NCI-H146 (cell line): ENCODE data around the gene PAQR4.
A peak's percentile ranks its signal among the peaks of the same experiment; 100 is the strongest.

Experiments used
- DNase-seq: peaks from one replicate; lab custom pipeline; 2025; lab: John Stamatoyannopoulos, UW

Gene PAQR4

DNA sequence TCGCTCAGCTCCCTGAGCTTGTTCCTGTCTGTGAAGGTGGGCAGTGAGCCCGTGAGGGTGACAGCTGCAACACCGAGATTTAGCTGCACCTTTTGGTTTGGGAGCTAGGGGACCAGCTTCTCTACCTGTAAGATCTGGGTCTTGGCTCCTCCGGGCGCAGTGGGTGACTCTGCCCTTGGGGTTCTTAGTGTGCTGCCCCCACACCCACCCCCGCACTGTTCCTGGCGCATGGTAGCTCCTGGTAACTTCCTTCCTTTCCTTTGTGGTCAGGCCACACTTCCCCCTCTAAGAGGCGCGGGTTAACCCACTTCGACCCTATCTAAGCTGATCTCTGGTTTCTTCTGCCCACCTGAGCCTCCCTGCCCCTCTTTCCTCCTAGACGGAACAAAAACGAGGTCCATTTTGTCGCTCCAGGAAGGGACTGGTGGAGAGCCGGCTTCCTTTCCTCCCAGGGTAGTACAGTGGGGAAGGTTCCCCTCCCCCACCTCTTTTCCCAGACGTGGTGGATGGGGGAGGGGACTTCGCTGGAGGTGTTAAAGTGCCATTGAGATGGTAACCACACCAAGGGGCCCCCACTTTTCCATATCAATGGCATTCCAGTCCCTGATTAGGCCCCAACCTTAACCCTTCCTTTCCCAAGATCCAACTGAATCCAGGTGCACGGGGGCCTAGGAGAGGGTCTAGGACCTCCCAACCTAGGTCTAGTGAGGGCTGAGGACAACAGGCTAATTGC is 39.0 kb downstream of the PAQR4 start:
- no peak for DNase-seq

- DNase-seq, result no peak
Measured at GRCh38 chr16:3008690-3009037, 39.5 kb downstream of the PAQR4 start.

- no peak for DNase-seq
Measured at GRCh38 chr16:3009568-3010390, 40.6 kb downstream of the PAQR4 start.

- DNase-seq, result no peak
Measured at GRCh38 chr16:3010510-3010909, 41.4 kb downstream of the PAQR4 start.

DNA sequence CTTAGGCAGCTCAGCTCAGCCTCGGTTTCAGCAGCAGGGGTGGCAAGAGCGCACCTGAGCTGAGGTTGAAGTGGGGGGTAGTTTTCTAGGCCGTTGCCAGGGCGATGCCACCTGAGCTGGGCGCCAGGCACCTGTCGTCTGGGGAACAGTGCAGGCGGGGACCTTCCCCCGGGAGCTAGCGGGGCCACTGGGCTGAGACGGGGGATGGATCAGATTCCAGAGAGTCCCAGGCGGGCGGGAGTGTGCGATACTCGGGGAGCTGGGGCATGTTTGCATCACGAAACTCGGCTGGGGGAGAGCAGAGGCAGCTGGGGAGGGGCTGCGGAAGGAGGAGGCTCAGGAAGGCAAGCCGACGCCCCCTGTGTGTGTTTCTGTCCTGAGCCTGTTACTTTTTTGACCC is 43.1 kb downstream of the PAQR4 start:
- DNase-seq, result peak; percentile 78

GRCh38 chr16:3012828-3013420 is 43.8 kb downstream of the PAQR4 start, which contains the start of gene CLDN9:
Gene CLDN9, plus strand, starts transcription at chr16:3012923. Its CDS starts 440 bp downstream, at chr16:3013363.
- peak; percentile 90 for DNase-seq

GRCh38 chr16:3013491-3013951 is 44.4 kb downstream of the PAQR4 start:
- no peak for DNase-seq

GRCh38 chr16:3013998-3014690 is 45.0 kb downstream of the PAQR4 start:
- DNase-seq, result no peak

- DNase-seq, result no peak
Measured at GRCh38 chr16:3014971-3015370, 45.8 kb downstream of the PAQR4 start.

GRCh38 chr16:3015865-3016521 is 46.8 kb downstream of the PAQR4 start:
- no peak for DNase-seq

DNA sequence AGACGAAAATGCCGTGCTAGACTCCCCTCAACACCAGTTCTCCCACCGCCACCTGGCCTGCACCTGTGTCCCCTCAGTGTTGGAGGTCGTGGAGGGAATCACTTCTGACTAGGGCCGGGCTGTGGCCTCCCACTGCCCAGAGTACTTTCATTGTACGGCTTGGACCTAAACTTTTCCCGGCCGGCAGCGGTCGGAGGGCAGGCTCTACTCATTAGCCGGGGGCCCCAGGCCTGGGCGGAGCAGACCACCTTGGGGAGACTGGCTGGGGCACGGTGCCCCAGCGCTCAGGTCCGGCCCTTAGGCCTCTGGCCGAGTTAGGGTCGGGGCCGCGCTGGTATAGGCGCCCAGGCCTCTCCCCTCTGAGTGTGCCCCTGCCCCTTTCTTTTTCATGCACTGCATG is 48.2 kb downstream of the PAQR4 start:
- no peak for DNase-seq

DNA sequence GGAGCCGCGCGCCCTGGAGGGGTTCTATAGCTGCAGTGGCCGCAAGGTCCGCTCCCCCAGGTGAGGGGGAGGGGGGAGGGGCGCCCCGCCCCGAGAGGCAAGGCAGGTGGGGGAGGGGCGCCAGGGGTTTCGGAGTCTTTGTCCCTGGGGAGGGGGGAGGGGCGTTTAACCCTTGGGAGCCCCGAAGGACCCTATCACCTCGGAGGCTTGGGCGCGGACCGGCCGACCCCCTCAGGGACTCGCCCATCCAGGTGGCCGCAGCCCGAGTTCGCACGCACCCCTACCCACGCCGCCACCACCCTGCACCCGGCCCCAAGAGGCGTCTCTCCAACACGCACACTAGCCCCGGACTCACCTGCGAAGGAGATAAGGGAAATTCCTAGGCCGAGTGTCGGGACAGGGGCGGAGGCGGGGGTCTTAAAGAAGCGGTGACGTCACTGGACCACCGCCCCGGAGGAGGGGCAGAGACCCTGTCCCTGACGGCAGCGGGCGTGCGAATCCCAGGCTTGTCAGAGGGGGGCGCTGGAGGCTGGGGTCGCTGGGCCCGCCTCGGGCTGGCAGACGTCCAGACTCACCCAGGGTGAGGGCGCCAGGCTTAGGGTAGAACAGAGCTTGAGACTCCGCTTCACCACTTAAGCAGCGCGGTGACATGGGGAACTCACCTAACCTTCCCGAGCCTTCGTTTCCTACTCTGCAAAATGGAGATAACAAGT is 48.8 kb downstream of the PAQR4 start, which contains the start of gene CLDN6:
CLDN6 (minus strand) TSS at position 390 of the 713 bp plus-strand sequence. CDS start 2,162 bp downstream, outside the sequence.
- DNase-seq, result no peak

DNA sequence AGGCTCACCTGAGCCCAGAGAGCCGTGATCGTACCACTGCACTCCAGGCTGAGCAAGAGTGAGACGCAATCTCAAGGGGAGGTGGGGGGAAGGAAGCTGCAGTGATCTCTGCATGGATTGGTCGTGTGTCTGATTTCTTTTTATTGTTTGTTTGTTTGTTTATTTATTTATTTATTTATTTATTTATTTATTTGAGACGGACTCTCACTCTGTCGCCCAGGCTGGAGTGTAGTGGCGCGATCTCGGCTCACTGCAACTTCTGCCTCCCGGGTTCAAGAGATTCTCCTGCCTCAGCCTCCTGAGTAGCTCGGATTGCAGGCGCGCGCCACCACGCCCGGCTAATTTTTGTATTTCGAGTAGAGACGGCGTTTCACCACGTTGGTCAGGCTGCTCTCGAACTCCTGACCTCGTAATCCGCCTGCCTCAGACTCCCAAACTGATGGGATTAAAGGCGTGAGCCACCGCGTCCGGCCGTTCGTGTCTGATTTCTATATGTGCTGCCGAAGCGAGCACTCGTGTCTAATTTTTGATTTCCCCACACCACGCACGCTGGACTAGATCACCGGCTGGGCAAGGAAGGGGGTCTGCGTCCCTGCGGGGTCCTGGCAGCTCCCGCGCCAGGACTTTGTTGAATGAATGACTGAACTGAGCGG is 50.6 kb downstream of the PAQR4 start:
- no peak for DNase-seq

GRCh38 chr16:3020247-3020603 is 51.1 kb downstream of the PAQR4 start, which contains the start of gene TNFRSF12A:
Gene TNFRSF12A, plus strand, starts transcription at chr16:3020368. Its CDS starts 30 bp downstream, at chr16:3020398.
- peak; percentile 74 for DNase-seq

DNA sequence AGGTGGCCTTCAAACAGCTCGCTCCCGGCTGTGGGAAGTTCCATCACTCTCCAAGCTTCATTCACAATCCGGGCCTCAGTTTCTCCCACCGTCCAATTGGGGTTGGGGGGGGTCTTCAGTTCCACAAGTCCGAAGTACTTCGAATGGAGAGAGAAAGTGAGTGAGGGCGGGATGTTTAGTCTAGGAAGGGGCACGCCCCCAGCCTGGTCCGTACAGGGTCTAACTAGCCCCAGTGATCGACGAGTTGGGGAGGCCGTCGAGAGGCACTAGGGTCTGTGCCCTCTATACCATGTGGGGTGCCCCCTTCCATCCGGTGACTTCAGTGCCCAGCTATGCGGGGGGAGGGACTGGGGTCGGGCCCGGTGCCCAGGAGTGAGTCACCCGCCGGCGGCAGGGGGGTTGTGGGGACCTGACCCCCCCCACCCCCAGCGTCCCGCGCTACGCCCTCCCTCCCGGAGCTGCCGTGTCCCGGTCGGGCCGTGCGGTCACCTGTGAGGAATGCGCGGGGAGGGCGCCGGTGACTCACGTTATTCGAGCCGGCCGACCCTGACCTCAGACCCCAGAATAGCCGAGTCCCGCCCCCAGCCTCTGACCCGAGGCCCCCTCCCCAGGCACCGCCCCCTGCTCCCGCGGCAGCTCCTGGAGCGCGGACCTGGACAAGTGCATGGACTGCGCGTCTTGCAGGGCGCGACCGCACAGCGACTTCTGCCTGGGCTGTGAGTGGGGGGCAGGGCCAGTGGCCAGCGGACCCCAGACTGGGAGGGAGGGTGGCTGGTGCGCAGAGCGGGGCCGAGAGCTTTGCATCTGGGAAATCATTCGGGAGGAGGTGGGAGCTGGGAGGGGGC is 51.7 kb downstream of the PAQR4 start:
- no peak for DNase-seq

- peak; percentile 65 for DNase-seq
Measured at GRCh38 chr16:3021449-3022207, 52.5 kb downstream of the PAQR4 start.

DNA sequence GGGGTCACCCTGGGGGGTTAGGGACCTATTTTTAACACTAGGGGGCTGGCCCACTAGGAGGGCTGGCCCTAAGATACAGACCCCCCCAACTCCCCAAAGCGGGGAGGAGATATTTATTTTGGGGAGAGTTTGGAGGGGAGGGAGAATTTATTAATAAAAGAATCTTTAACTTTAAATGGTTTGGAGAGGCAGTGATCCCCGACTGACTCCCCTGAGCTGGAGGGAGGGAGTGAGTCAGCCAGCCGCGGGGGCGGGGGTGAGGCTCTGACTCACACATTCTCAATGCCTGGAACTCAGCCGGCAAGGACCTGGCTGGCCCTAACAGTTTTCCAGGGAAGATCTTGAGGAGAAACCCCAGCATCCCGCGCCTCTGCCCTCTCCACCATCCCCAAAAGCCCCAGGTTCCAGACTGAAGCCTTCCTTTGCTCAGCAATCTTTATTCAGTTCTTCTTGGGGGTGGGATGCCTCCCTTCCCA is 53.1 kb downstream of the PAQR4 start:
- DNase-seq, result no peak

GRCh38 chr16:3022684-3023414 is 53.7 kb downstream of the PAQR4 start:
- no peak for DNase-seq
